ENCODE data around the gene SLC7A14.

DNA sequence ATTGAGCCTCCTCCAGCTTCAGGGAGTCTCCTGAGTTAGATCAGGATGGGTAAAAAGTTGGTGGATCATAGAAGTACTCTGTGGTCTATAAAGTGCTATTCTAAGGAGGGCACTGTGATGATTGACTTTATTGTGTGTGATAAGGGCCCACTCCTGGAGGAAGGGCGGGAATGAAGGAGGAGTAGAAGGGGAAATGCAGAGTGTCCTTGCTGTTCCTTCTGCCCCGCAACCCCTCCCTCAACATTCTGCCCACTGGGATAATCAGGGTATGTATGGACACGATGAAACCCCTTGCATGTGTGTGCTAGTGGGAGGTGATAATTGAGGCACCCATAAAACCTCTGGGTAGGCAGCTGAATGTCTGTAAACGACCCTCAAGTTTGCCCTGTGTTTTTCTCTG, 101.0 kb downstream of the SLC7A14 start:
- no peak for TF ChIP-seq CTCF (IDR thresholded peaks at IDR 0.05; ENCODE audit: insufficient read depth, low read depth, low read length)
- TF ChIP-seq EZH2 (IDR thresholded peaks at IDR 0.05; ENCODE audit: insufficient read depth, low read length): no peak
